Measurements from ENCODE around the gene PSMA6.

DNA sequence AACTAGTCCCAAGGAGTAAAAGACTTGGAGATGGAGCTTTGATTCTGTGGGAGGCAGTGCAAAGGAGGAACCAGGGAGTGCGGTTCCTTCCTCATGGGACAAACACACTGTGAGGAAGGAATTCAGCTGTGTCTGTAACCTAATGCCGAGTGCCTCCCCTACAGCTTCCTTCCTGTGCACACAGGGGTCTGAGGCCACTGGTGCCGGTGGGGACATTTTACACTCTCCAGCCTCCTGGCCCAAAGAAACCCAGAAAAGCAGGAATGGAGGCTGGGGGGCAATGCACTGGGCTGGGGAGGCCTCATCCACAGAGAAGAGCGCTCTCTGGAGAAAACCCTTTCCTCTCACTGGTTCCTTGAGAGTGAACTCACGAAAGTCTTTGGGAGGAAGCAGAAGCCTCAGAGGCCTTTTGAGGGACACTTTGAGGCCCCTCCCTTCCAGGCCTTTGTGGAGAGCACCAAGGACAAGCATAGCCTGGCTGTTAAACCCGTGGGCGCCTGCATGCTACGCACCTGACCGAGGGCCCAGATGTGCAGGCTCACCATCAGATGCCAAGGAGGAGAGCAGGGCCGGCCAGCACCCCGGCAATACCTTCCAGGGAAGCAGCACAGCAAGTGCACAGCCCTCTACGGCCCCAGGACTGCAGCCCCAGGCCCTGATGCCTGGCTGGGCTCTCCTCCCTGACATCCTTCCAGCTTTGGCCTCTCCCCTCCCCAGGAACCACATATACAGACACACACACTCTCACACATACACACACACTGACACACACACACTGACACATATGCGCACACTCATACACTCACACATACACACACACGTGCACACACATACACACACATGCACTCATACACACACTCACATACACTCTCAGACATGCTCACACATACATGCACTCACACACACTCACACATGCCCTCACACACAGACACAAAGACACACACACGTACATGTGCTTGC, 60.4 kb downstream of the PSMA6 start:
- TF ChIP-seq, protein P1, sequence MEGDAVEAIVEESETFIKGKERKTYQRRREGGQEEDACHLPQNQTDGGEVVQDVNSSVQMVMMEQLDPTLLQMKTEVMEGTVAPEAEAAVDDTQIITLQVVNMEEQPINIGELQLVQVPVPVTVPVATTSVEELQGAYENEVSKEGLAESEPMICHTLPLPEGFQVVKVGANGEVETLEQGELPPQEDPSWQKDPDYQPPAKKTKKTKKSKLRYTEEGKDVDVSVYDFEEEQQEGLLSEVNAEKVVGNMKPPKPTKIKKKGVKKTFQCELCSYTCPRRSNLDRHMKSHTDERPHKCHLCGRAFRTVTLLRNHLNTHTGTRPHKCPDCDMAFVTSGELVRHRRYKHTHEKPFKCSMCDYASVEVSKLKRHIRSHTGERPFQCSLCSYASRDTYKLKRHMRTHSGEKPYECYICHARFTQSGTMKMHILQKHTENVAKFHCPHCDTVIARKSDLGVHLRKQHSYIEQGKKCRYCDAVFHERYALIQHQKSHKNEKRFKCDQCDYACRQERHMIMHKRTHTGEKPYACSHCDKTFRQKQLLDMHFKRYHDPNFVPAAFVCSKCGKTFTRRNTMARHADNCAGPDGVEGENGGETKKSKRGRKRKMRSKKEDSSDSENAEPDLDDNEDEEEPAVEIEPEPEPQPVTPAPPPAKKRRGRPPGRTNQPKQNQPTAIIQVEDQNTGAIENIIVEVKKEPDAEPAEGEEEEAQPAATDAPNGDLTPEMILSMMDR (IDR thresholded peaks at IDR 0.05), result no peak
- TF ChIP-seq POLR2A (IDR thresholded peaks at IDR 0.05), result no peak
